Stimulated activated CD4-positive, alpha-beta T cell treated with anti-CD3 and anti-CD28 coated beads, Interleukin-2, amount 100 ng/mL, for 4 hours (primary cell): ENCODE measurements around the gene SMIM43.

ENCODE experiments used
- DNase-seq: peaks from one replicate; pipeline ENCODE4 v3.0.0-alpha.2; 2020; ENCODE audit warnings: low read depth

SMIM43 gene

DNA sequence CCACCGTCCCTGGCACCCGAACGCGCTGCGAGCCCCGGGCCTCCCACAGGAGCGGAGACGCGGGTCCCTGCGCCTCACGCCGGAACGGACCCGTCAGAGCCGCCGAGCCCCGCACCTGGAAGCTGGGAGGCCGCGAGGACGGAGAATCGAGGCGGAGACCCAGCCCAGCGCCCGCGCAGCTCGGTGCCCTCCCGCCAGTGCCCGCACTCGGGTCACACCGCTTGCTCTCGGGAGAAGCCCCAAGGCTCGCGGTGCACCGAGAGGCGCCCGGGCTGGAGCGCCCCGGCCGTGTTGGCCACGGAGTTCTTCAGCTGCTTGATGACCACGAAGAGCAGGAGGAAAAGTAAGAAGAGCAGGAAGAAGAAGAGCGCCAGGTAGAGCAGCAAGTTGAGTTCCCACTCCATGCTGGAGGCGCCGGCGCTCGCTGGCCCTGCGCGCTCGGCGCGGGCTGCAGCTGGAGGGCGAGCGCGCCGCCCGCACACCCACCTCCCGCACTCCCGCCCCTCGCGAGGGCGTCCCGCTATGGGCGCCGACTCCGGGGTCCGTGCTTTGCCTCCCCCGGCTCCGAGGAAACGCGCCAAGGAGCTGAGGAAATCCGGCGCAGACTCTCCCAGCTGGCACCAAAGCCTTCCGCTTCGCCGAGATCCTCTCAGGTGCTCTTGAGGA lies at the start of gene SMIM43:
Gene SMIM43 (minus strand): TSS at position 463 of the 666 bp plus-strand sequence. CDS start 59 bp downstream, at position 404.
- DNase-seq: no peak

DNA sequence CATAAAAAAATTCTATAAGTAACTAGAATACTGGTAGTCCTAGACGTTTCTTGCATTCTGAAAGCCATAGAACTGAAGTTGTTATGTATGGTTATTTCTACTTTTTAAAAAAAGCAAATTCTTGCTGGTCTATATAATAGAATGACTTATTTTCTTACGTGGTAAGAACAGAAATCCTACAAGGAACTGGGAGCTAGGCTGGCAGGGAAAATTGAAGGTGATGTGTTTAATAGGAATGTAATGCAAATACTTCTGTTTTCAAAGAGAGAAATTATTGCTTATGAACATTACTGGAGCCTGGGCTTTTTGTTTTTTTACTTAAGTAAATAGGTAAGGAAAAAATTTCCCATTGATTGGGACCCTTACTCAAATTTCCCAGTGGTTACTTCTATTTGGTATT lies 49.8 kb upstream of the SMIM43 start:
- DNase-seq: no peak

DNA sequence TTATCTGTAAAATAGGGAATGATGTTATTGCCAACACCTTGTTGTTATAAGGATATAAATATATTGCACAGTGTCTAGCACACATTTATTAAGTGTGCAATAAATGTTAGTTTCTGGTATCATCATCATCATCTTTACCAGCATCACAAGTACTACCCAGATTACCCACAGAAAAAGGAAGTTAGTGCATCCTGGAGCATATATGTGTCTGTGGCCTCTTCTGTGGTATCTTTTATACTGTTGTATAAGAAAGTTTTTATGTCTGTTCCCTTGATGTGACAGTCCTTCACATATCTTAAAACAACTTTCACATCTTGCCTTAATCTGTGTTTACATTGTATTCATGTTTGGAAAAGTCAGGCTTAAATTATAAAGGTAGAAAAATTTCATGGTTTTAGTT lies 46.2 kb upstream of the SMIM43 start:
- DNase-seq: no peak

DNA sequence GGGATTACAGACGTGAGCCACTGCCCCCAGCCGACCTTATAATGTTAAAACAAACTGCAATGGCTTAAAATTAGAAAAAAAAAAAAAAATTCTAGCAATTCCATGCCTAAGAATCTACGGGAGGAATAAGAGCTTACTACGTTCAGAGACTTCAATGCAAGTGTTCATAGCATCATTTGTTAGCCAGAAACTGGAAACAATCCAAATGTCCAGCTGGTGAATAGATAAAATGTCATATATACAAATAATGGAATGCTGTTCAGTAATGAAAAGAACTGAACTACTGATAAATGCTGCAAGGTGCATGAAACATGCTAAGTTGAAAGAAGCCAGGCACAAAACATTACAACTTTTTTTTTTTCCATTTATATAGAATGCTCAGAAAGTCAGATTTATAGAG lies 41.4 kb upstream of the SMIM43 start:
- DNase-seq: no peak

DNA sequence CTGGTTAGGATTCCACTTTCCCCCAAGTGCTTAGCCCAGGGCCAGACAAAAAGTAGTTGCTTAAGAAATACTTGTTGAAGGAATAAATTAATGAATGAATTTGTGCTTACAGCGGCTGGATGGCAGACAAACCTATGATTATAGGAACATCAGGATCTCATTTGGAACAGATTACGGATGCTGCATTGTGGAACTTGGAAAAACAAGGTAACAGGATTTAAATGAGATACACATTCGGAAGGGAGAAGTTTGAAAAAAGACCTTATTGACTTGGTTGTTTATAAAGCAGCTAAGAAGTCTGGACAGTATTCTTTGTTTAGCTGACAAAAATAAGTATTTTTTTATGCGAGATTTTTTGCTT lies 36.7 kb upstream of the SMIM43 start:
- DNase-seq: no peak

DNA sequence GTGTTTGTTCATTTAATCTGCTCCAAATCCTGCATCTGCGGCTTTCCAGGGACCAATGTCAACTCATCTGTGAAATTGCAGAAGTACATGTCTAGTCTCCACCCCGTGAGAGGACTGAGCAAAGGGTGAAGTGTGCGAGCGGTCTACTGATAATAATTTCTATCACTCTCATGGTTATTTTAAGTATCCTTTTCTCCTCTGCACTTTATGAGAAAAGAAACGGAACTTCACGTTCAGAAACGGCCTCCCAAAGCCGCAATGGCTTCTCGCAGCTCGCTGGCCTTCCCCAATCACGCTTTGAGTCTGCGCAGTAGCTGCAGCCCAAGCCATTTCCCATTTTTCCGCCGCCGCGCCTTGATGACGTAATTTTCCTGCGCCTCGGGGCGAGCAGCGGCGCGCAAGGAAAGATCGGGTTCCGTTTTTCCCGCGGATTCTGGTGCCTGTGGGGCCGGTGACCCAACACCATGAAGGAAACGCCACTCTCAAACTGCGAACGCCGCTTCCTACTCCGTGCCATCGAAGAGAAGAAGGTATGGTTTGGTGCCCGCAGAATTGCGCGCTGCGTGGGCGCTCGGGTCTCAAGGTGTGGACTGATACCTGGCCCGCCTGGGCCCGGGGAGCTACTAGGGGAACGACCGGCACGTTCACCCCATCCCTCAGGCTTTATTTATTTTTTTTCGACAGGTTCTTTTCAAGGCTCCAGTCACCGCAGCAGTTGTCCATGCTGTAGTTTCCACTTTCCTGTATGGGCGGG lies 36.2 kb upstream of the SMIM43 start, which contains the start of gene EXOSC9:
Gene EXOSC9 (plus strand): TSS at position 363 of the 754 bp plus-strand sequence. CDS start 102 bp downstream, at position 465.
- DNase-seq: peak; percentile 89

DNA sequence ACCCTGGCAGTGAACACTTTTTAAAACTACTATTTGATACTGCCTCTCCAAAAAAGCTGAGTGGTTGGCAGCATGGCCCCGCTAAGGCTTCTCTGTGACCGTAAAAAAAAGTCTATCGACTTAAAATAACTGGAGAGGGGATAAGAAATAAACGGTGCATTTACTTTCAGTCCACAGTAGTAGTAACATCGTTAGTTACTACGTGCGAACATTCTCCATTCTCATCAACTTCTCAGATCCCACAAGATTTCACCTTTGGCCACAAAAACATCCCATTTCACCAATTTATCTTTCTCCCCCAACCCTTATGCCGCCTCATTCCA lies 35.6 kb upstream of the SMIM43 start:
- DNase-seq: no peak

DNA sequence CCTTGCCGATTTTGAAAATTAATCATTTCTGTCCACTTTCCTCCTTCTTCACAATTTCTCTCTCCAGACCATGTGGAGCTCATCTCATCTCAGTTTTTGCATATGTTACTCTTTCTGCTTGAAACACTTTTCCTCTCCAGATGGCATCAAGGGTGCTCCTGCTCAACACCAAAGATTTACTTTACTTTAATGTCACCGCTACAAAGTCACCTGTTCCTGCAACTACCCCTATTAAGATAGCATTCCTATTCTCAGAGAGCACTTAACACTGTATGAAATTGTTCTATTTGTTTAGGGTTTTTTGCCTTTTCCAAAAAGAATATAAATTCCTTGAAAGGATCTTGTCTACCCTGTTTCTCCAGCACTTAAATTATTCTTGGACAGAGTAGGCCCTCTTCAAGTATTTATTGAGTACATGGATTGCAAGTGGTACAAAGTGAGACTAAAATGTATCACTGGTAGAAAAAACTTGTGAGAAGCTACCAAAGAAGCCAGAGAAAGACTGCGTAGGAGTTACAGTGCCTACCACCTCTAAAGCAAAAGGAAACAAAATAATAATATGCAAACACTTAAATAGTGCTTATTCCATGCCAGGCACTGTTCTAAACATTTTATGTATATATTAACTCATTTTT lies 35.0 kb upstream of the SMIM43 start:
- no peak for DNase-seq

DNA sequence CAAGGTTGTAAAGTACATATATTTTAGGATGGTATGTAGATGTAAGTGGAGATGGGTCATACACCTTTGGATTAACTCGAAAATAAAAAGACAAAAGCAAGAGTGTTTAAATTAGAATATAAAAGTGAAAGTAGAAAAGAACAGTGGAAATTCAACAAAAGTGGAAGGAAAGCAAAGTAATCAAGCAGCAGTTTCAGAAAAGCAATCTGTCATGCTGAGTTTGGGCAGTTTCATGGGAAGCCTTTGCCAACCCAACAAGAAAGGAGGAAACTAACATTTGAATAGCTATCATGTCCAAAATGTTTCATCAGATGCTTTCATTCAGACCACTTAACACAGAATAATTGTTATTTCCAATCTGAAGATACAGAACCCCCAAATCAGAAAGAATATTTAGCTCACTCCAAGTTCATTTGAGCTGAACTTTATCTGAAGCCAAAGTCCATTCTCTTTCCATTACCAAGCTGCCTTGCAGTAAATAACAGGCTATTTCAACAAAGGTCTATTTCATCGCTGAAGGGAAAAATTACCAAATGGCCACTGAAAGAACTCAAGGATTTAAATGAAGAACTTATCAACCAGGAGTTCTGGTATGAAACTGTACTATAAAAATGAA lies 34.4 kb upstream of the SMIM43 start:
- no peak for DNase-seq

DNA sequence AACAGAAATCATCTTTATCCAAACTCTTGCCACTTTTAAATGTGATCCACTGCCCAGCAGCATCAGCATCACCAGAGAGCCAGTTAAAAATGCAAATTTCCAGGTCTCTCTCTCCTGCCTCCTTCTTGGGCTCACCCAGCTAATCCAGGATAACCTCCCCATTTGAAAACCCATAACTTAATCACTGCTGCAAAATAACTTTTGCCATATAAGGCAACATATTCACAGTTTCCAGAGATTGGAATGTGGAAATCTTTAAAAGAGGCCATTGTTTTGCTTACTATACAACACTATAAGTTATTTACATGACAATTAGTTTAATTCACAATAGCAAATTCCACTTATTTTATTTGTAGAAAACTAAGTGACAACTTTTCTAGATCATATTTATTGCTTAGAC lies 31.3 kb upstream of the SMIM43 start:
- DNase-seq: no peak

DNA sequence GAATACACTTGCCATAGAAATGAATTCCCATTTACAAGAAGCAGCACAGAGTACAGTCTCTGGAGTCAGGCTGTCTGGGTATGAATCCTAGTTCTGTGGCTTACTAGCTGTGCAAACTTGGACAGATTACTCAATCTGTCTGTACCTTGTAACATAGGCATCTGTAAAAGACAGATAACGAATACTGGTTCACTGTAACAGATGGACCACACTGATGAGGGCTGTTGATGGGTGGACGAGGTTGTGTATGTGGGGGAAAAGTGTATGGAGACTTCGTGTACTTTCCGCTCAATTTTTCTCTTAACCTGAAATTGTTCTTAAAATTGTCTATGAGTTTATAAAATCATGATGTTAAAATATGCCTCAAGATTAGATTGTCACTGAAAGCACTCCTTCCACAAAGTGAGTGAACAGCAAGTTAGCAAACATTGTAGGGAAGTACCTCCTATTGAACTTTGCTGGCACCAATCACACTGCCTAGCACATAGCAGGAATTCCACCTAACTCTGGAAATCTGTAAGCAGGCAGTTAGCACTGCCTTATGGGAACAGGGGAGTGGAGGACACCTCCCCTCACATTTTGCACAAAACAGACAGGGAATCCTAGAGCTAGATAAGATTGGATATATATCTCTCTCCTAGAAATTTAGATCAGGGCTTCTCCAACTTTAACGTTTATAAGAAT lies 29.7 kb upstream of the SMIM43 start:
- no peak for DNase-seq

DNA sequence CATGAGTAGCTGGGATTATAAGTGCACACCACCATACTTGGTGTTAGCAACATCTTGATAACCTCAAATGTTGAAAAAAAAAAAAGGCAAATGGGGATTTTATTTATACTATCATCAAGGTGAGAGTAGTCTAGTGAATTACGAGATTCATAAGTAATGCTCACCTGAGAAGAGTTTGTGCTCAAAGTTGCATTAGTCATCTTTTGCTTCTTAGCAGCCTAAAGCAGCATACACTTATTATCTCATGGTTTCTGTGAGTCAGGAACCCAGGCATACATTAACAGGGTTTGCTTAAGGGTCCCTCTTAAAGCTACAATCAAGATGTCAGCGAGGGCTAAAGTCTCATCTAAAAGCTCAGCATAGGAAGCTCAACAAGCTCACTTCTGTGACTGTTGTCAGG lies 28.0 kb upstream of the SMIM43 start:
- DNase-seq: no peak

DNA sequence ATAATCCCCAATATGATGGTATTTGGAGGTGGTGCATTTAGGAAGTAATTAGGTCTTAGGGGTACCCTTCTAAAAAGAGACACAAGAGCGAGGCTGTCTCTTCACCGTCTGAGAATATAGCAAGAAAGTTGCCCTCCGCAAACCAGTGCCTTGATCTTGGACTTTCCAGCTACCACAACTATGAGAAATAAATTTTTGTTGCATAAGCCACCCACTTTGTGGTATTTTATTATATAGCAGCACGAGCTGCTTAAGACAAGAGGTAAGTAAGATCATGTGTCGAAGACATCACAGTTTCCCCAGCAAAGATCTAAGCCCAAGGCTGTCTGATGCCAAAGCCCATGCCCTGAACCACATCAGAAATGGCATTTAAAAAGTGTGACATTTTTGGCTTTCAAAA lies 26.5 kb upstream of the SMIM43 start:
- DNase-seq: no peak

DNA sequence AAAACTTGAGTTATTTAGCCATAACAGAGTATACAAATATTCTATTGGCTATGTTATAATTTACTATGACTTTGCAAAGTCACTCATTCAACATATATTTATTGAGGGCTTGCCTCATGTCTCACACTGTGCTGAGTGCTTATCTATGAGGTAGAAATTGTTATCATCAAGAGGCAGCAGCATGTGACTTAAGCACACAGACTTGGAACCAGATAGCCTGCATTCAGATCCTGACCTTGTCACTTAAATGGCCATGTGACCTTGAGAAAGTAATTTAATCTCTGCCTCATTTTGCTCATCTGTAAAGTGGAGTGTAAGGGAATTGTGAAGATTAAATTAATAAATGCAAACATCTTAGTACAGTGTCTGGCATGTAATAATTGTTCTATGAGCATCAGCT lies 26.0 kb upstream of the SMIM43 start:
- DNase-seq: no peak

DNA sequence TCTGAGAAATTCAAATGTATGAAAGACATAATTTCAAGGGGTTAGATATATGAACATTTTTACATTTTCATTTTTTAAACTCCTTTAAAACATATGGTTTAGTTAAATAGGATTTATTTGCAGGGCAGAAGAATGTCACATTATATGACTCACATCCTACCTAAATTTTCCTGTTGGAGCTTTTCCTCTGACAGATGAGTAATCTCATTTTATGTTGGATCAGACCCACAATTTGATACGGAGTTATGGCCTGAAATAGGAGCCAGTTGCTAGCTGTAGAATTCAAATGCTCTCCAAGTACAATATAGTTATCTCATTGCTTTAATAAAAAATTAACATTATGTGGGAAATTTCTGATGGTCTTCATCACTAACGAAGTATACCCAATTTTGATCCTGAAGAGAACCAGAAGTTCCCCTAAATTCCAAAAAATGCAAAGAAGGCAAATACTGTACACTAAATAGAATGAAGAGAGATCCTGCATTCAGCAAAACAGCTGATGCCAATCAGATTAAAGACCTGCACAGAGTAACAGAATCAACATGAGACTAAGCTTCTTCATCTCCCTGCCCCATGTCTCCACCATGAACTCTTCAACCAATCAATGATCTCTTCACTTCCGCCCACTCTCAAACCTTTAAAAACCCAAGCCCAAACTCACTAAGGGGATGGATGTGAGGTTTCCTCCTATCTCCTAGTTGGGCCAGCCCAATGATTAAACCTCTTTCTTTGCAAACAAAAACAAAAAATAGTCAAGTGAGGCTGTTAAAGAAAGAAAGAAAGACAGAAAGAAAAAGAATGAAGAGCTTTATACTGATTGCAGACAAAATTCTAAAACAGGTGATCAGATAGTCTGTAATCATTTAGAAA lies 25.2 kb upstream of the SMIM43 start:
- no peak for DNase-seq

DNA sequence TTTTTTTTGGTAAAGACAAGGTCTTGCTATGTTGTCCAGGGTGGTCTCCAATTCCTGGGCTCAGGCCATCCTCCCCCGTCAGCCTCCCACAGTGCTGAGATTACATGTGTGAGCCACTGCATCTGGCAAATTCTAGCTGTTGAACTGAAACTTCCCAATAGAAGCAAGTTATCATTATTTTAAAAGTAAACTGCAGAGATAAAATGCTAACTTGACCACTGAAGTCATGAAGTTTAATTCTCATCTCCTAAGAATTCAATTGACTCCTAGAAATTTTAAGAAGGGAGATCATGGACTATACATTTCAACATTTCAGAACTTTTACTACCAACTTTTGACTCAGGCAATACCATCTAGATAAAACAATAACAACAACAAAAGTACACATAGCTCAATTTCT lies 24.5 kb upstream of the SMIM43 start:
- no peak for DNase-seq

DNA sequence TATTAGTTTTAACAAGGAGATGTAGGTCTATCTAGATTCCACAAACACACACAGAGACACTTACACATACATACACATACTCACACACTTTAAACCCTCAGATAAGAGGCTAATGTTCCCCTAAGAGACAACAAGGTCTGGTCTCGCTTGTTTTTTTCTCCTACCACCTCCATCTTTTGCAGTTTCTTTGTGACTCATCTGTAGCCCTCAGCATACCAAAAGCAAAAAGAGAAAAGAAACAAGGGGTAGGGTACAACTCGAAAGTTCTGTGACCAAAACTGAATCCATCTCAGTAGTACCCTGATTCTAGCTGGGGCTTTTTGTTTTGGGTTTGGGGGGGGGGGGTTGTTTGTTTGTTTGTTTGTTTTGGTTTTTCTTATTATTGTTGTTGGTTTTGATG lies 23.9 kb upstream of the SMIM43 start:
- DNase-seq: no peak

DNA sequence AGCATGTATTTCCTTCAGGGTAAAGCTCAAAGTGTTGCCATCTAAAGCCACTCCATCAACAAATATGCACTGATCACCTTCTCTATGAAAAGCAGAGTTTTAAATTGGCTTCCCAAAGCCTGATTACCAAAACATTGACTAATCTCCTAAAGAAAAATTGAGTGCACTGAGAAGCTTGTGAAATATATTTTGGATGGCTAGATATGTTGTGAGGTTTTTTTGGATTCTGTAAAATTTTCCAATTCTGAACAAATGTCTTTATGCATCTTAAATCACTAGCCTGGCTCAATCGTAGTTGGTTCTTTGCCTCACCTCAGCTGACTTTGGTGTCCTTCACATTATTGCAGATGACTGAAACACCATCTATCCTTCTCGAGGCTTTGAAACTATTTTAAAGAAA lies 21.3 kb upstream of the SMIM43 start:
- DNase-seq: no peak

DNA sequence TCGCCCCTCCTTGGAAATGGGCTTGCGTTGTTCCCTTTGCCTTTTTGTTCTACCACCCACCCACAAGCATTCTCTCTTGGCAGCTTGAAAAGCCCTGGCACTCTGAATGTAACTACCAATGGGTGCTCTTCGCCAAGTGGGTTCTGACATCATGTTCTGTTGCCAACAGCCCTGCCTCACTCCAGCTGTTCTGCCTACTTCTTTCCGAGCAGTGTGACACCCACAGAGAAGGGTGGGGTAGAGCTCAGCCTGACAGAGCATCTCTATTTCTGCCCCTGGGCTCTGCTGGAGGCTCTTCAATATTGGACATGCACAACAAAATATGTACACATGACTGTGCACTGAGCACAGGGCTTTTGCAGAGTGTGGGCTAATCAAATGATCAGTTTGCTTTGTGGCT lies 20.5 kb upstream of the SMIM43 start:
- DNase-seq: no peak

DNA sequence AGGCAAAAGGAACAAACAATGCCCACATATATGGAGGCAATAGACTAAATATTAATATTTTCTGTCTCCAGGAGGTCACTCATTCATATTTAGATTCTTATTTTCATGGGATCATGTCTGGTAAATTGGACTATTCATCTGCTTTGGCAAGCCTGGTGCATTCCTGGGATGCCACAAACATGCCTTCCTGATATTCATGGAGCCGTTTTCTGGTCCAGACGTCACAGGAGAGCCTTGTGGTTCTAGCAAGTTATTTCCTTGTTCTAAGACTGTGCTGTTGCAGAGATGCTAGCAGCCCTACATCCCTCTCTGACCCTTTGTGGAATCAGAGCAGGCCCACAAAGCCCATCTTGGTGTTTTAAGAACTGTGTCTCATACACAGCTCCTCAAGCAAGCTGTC lies 20.0 kb upstream of the SMIM43 start:
- no peak for DNase-seq

DNA sequence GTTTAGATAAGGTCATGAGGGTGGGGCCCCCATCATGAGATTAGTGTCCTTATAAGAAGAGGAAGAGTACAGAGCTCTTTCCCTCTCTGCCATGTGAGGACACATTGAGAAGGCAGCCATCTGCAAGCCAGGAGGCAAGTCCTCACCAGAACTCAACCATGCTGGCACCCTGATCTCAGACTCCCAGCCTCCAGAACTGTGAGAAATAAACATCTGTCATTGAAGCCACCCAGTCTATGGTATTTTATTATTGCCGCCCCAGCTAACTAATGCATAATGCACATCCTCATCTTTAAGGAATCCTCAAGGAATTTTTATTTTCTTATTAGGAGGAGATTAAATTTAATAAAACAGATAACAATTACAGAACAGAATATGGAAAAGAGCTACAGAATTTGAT lies 19.4 kb upstream of the SMIM43 start:
- no peak for DNase-seq

DNA sequence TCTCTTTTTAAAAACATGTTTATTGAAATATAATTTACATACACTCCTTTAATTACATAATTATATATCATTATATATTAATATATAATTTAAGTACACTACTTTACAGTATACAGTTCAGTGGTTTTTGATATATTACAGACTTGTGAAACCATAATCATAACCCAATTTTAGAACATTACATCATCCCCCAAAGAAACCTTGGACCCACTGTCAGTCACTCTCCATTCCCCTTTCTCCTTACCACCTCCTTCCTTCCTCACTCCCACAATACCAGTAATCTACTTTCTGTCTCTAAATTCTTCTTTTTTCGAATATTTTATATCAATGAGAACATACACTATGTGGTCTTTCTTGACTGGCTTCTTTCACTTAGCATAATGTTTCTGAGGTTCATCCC lies 18.2 kb upstream of the SMIM43 start:
- DNase-seq: no peak
